Keratinocyte (primary cell): Measurements from ENCODE around the gene FOSB. TPM values are rescaled to one million over a fixed set of nuclear protein-coding genes. Genes with fewer than 3 reads are reported as not detected.

Experiments used
- DNase-seq: peaks from one replicate; pipeline ENCODE4 v3.0.0-alpha.2; 2011; ENCODE audit warnings: low read depth, missing footprints, low spot score
- FAIRE-seq: peaks from 2 replicates; lab custom pipeline; 2011; peaks lifted over from hg19 to GRCh38; lab: Jason Lieb, UNC
- H2AFZ ChIP-seq: 2 replicates; pipeline ENCODE4 v1.6.0; 2012; ENCODE audit warnings: low read length, control low read depth, inconsistent platforms; ENCODE audit not compliant: control insufficient read depth
- H3K27ac ChIP-seq: 2 replicates; pipeline ENCODE4 v1.5.1; 2011; ENCODE audit warnings: low read length; ENCODE audit not compliant: control insufficient read depth, insufficient read depth
- H3K27me3 ChIP-seq: 3 replicates; pipeline ENCODE4 v1.6.0; 2011; ENCODE audit warnings: low read length; ENCODE audit not compliant: control insufficient read depth, insufficient read depth; ENCODE audit errors: extremely low read depth
- H3K36me3 ChIP-seq, 2 experiments: 2 replicates in 1 of 2; 3 replicates in 1 of 2; pipeline ENCODE4 v1.5.1; 2011; ENCODE audit warnings: low read length in 2 of 2, mild to moderate bottlenecking in 1 of 2; ENCODE audit not compliant: control insufficient read depth in 2 of 2, insufficient read depth in 2 of 2; ENCODE audit errors: extremely low read depth in 1 of 2
- H3K4me1 ChIP-seq: 3 replicates; pipeline ENCODE4 v1.5.1; 2011; ENCODE audit warnings: low read length; ENCODE audit not compliant: control insufficient read depth, insufficient read depth; ENCODE audit errors: extremely low read depth
- H3K4me2 ChIP-seq: 3 replicates; pipeline ENCODE4 v1.6.0; 2011; ENCODE audit warnings: low read depth, low read length; ENCODE audit not compliant: control insufficient read depth, insufficient read depth; ENCODE audit errors: extremely low read depth
- H3K4me3 ChIP-seq, 3 experiments: fragments of 200-600 bp in 1 of 3; sonication (generic) in 1 of 3; 2 replicates in 2 of 3; 3 replicates in 1 of 3; pipeline ENCODE4 v1.5.1; 2011 to 2016; ENCODE audit warnings: low read length in 3 of 3, mild to moderate bottlenecking in 3 of 3, control low read depth in 2 of 3, inconsistent platforms in 1 of 3, low read depth in 1 of 3, mixed read lengths in 1 of 3, mixed run types in 1 of 3, moderate library complexity in 1 of 3; ENCODE audit not compliant: control insufficient read depth in 2 of 3, insufficient read depth in 2 of 3; ENCODE audit errors: extremely low read depth in 1 of 3
- H3K79me2 ChIP-seq: 2 replicates; pipeline ENCODE4 v1.6.0; 2012; ENCODE audit warnings: low read length; ENCODE audit not compliant: control insufficient read depth, insufficient read depth
- H3K9ac ChIP-seq: 3 replicates; pipeline ENCODE4 v1.6.0; 2011; ENCODE audit warnings: low read length; ENCODE audit not compliant: control insufficient read depth, insufficient read depth; ENCODE audit errors: extremely low read depth
- H3K9me1 ChIP-seq: 3 replicates; pipeline ENCODE4 v1.6.0; 2011; ENCODE audit warnings: low read length; ENCODE audit not compliant: control insufficient read depth, insufficient read depth; ENCODE audit errors: extremely low read depth
- H3K9me3 ChIP-seq: 2 replicates; pipeline ENCODE4 v1.5.1; 2012; ENCODE audit warnings: low read depth, low read length; ENCODE audit not compliant: control insufficient read depth
- H4K20me1 ChIP-seq: 3 replicates; pipeline ENCODE4 v1.6.0; 2011; ENCODE audit warnings: low read length; ENCODE audit not compliant: control insufficient read depth, insufficient read depth; ENCODE audit errors: extremely low read depth
- EZH2 ChIP-seq: IDR thresholded peaks from one replicate; pipeline ENCODE4 v1.6.1; 2012; ENCODE audit warnings: inconsistent platforms, mild to moderate bottlenecking, low read length, moderate library complexity
- dilution Hi-C: fragments of 300-500 bp; cut with MboI; formaldehyde crosslinking; loops from one replicate; pipeline ENCODE4 v1.7.0; 2020; ENCODE audit warnings: low sequenced_read_pairs; ENCODE audit not compliant: extremely low pct_ligation_motif_present
- polyA plus RNA-seq, 5 experiments: library from polyadenylated mRNA; depleted of rRNA in 3 of 5; stranded (reverse) in 3 of 5; stranded (forward) in 1 of 5; unstranded in 1 of 5; fragments of >200 nt; gene quantifications; 1 replicate in 1 of 5; 2 replicates in 3 of 5; 3 replicates in 1 of 5; pipeline versions ENCODE4 v1.2.1 to v1.2.3, GENCODE V29; 2011 to 2012; ENCODE audit warnings: missing spikeins in 2 of 5, low read depth in 1 of 5, low replicate concordance in 1 of 5
- TF ChIP-seq, protein P1 (sequence below), 3 experiments: IDR thresholded peaks in 1 of 3; conservative IDR thresholded peaks in 1 of 3; optimal IDR thresholded peaks in 1 of 3; 2 replicates in 2 of 3; 3 replicates in 1 of 3; pipeline versions ENCODE3 to v1.5.1; 2011; ENCODE audit warnings: low read length in 3 of 3, mild to moderate bottlenecking in 3 of 3, moderate library complexity in 2 of 3, control low read depth in 1 of 3, inconsistent platforms in 1 of 3; ENCODE audit not compliant: insufficient read depth in 2 of 3; ENCODE audit errors: extremely low read depth in 1 of 3

FOSB gene
- polyA plus RNA-seq, 1 donor (not counting 4 experiments of a cell fraction or from before 2014, with no cell fraction given), result 4.6 TPM

DNA sequence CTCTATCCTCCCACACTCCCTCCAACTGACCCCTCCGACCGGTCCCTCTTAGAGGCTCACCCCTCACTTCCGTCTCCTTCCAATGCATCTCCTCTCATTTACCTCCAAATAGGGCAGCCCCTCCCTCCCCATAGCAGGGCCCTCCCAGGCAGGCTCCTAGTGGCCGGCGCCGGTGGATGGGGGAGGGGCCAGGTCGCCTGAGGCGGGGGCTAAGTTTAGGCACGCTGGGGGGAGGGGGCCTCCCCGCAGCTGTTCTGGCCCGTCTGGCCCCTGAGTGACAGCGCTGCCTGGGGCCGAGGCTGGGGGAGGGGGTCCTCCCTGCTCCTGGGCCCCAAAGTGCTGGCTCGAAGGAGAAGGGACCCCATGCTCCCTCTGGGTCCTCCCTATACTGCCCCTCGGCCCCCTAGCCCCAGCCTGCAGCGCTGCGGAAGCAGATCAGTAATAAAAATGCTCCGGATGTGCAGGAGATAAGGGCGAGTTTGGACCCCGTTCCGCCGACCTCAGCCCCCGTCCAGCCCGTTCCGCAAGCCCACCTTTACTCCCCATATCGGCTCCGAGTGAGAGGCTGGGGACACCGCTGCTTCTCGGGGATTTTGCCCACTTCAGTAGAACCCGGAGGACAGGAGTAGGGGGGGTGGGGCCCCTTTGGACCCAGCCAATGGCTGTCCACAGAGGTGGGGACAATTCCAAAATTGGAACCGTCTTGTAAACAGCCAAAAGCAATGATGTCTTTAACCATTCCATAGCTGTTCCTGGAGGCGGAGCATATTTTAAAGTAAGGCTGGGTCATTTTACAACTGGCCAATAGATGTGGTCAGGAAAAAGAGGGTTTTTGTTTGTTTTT, 25.1 kb downstream of the FOSB start:
- DNase-seq (no peak), FAIRE-seq (no peak)
- no peaks in the 10 kb centered on the region for H4K20me1 ChIP-seq
- TF ChIP-seq, protein P1, sequence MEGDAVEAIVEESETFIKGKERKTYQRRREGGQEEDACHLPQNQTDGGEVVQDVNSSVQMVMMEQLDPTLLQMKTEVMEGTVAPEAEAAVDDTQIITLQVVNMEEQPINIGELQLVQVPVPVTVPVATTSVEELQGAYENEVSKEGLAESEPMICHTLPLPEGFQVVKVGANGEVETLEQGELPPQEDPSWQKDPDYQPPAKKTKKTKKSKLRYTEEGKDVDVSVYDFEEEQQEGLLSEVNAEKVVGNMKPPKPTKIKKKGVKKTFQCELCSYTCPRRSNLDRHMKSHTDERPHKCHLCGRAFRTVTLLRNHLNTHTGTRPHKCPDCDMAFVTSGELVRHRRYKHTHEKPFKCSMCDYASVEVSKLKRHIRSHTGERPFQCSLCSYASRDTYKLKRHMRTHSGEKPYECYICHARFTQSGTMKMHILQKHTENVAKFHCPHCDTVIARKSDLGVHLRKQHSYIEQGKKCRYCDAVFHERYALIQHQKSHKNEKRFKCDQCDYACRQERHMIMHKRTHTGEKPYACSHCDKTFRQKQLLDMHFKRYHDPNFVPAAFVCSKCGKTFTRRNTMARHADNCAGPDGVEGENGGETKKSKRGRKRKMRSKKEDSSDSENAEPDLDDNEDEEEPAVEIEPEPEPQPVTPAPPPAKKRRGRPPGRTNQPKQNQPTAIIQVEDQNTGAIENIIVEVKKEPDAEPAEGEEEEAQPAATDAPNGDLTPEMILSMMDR (optimal IDR thresholded peaks at IDR 0.05 in 1 of 3, IDR thresholded peaks at IDR 0.05 in 1 of 3, conservative IDR thresholded peaks at IDR 0.05 in 1 of 3; ENCODE audit: extremely low read depth in 1 of 3, insufficient read depth in 2 of 3, low read length in 3 of 3), result no peak
- TF ChIP-seq EZH2, result no peak
- no peaks in the 10 kb centered on the region for H3K27me3 ChIP-seq
- H3K27ac ChIP-seq, result no peak overlapping the region
- no peaks in the 10 kb centered on the region for H3K9me3 ChIP-seq
- dilution Hi-C loops, result no loop called here
- H3K4me2 ChIP-seq, result peak overlapping the region; percentile 85
- H3K36me3 ChIP-seq, result peaks cover 0 to 5% of the 10 kb centered on the region in 2 experiments
- peak overlapping the region; percentile 54 for H3K9ac ChIP-seq
- H3K79me2 ChIP-seq, result no peaks in the 10 kb centered on the region
- H3K4me3 ChIP-seq, result peak overlapping the region; percentile 24 to 49 (median 48)
- no peaks in the 10 kb centered on the region for H3K9me1 ChIP-seq
- H2AFZ ChIP-seq, result peak overlapping the region; percentile 30
- peaks cover 12% of the 10 kb centered on the region for H3K4me1 ChIP-seq

- FAIRE-seq, result no peak
- dilution Hi-C loops, result no loop called here
Measured at GRCh38 chr19:45494261-45494916, 26.6 kb downstream of the FOSB start.

More at GRCh38 chr19:45494261-45494916, 26.6 kb downstream of the FOSB start:
- Histone ChIP-seq H2AFZ (no peak overlapping the region), H3K36me3 (peaks cover 0 to 4% of the 10 kb centered on the region in 2 experiments), H3K4me1 (peaks cover 17% of the 10 kb centered on the region), H3K27ac (no peak overlapping the region), H3K9me3 (no peaks in the 10 kb centered on the region), H3K27me3 (no peaks in the 10 kb centered on the region), H3K9me1 (no peaks in the 10 kb centered on the region), H3K4me2 (no peak overlapping the region), H3K9ac (no peak overlapping the region), H3K4me3 (no peak overlapping the region), H4K20me1 (no peaks in the 10 kb centered on the region), H3K79me2 (no peaks in the 10 kb centered on the region)
- no peak for DNase-seq
- TF ChIP-seq, protein P1 (optimal IDR thresholded peaks at IDR 0.05 in 1 of 3, IDR thresholded peaks at IDR 0.05 in 1 of 3, conservative IDR thresholded peaks at IDR 0.05 in 1 of 3; ENCODE audit: extremely low read depth in 1 of 3, insufficient read depth in 2 of 3, low read length in 3 of 3), result no peak
- no peak for TF ChIP-seq EZH2
